Activated T-cell treated with anti-CD3 and anti-CD28 coated beads for 24 hours (primary cell): ENCODE measurements around the gene HBA2.
"Not testable (repeated sequence)": the region's sequence is repeated elsewhere in the genome, so short reads cannot be mapped to it uniquely, and the experiment has no call there.

Experiments
- DNase-seq: peaks from one replicate; pipeline ENCODE4 v3.0.0-alpha.2; 2020; ENCODE audit warnings: low read depth

The HBA2 gene

DNA sequence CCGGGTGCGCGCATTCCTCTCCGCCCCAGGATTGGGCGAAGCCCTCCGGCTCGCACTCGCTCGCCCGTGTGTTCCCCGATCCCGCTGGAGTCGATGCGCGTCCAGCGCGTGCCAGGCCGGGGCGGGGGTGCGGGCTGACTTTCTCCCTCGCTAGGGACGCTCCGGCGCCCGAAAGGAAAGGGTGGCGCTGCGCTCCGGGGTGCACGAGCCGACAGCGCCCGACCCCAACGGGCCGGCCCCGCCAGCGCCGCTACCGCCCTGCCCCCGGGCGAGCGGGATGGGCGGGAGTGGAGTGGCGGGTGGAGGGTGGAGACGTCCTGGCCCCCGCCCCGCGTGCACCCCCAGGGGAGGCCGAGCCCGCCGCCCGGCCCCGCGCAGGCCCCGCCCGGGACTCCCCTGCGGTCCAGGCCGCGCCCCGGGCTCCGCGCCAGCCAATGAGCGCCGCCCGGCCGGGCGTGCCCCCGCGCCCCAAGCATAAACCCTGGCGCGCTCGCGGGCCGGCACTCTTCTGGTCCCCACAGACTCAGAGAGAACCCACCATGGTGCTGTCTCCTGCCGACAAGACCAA, at the start of gene HBA2:
Gene HBA2 (plus strand): TSS at position 503 of the 568 bp plus-strand sequence. CDS start 37 bp downstream, at position 540.
- not testable (repeated sequence) for DNase-seq

DNA sequence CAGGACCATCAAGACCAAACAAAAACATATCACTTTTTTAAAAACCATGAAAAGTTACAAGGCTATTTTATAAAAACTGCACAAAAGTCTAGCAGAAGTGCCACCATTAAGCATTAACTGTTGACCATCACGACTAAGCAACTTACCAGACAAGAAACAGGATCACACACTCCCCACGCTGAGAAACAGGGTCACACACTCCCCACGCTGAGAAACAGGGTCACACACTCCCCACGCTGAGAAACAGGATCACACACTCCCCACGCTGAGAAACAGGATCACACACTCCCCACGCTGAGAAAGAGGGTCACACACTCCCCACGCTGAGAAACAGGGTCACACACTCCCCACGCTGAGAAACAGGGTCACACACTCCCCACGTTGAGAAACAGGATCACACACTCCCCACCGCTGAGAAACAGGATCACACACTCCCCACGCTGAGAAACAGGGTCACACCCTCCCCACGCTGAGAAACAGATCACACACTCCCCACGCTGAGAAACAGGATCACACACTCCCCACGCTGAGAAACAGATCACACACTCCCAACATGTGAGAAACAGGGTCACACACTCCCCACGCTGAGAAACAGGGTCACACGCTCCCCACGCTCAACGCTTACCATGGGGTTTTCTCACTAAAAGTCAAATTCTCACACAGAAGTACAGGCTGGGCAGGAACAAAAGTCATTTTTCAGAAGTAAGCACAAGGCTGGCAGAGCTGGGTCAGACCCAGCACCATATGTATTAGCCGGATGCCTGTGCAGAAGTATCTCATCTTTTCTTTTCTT, 48.9 kb upstream of the HBA2 start:
- DNase-seq: not testable (repeated sequence)

DNA sequence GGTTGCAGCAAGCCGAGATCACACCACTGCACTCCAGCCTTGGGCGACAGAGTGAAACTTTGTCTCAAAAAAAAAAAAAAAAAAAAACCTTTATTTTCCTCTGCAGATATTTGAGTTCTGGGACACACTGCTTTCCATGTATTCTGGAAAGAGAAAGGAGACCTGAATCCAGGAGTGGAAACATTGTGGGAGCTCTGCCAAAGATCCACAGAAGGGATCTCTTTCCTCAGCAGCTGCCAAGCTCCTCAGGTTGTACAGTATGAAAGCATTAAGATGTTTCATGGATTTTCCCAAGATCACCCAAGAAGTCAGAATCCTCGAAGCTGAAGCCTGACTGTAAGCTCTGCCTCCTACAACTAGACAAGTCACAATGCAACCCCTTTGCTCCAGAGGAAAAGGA, 47.7 kb upstream of the HBA2 start:
- DNase-seq: no peak

DNA sequence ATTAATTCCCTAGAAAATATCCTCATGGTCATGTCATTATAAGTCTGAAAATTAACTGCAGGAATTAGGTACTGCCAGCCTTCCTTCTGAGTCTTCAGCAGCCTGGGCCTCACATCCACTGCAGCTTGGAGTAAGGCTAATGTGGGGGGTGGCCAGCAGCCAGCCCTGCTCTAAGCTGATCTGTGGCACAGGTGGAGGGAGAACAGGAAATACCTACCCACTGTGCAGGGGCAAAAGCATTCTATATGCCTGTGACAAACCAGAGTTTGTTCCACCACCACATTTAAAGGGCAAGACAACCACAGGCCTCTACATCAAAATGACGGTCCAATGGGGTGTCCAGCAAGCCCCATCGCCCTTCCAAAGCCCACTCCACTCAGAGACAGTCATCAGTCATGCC, 43.6 kb upstream of the HBA2 start:
- DNase-seq: no peak

DNA sequence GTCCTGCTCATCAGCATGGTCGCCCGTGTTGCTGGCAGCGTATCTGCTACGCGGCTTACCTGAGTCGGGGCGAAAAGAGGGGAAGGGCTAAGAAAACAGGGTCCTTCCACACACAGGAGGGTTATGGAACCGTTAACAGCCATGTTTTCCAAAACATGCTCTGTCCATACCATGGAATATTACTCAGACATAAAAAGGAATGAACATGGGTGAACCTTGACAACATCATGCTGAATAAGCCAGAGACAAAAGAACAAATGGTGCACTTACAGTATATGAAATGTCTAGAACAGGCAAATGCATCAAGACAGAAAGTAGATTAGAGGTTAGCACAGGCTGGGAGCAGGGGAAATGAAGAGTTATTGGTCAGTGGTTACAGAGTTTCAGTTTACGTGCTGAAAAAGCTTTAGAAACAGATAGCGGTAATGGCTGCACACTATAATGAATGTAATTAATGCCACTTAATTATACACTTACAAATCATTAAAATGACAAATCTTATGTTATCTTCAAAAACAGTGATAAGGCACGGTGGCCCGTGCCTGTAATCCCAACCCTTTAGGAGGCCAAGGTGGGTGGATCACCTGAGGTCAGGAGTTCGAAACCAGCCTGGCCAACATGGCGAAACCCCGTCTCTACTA, 42.0 kb upstream of the HBA2 start:
- DNase-seq: no peak

DNA sequence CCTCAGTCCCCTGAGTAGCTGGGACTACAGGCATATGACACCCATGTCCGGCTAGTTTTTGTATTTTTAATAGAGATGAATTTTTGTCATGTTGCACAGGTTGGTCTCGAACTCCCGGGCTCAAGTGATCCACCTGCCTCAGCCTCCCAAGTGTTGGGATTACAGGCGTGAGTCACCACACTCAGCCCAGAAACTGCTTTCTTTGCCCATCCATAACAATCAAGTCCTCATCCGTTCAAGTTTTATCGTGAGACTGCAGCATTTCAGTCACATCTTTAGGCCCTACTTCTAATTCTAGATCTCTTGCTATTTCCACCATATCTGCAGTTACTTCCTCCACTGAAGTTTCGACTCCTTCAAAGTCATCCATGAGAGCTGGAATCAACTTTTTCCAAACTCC, 40.6 kb upstream of the HBA2 start:
- DNase-seq: no peak

DNA sequence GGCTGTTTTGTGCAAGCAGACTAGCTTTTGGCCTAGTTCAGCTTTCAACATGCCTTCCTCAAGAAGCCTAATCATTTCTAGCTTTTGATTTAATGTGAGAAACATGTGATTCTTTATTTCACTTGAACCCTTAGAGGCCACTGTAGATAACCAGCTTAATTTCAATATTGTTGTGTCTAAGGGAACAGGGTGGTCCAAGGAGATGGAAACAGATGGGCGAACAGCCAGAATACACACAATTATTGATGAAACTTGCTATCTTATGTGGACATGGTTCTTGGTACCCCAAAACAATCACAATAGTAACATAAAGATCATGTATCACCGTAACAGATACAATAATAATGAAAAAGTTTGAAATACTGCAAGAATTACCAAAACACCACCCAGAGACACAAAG, 39.0 kb upstream of the HBA2 start:
- DNase-seq: no peak

DNA sequence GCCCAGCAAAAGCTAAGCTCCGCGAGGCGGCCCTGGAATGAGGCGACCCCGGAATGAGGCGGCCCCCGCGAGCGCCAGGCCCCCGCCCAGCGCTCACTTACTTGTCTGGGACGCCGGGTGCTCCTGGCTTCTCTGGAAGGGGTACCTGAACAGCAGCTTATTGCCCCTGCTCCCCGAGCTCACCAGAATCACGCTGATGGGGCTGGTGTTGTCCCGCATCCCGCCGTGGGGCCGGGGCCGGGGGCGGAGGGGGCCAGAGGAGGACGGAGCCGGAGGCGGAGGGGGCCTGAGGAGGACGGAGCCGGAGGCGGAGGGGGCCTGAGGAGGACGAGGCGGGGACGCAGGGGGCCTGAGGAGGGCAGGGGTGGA, 34.6 kb upstream of the HBA2 start:
- peak; percentile 9 for DNase-seq

DNA sequence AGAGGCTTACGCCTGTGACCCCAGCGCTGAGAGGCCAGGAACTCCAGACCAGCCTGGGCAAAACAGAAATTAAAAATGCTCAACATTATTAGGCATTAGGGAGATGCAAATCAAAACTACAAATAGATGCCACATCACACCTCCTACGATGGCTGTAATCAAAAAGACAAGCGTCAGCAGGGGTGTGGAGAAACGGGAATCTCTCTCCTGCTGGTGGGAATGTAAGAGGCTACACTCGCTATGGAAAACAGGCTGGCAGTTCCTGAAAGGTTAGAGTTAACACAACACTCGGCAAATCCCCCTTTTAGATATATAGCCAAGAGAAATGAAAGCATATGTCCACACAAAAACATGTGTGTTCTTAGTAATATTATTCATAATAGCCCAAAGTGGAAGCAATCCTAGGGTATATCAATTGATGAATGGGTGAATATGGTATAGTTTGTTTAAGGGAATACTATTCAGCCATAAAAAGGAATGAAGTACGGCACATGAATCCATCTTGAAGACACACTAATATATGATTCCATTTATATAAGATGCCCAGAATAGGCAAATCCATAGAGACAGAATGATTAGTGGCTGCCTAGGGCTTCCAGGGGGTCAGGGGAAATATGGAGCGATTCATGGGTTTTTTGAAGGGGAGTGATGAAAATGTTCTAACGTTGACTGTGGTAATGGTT, 32.4 kb upstream of the HBA2 start:
- no peak for DNase-seq

DNA sequence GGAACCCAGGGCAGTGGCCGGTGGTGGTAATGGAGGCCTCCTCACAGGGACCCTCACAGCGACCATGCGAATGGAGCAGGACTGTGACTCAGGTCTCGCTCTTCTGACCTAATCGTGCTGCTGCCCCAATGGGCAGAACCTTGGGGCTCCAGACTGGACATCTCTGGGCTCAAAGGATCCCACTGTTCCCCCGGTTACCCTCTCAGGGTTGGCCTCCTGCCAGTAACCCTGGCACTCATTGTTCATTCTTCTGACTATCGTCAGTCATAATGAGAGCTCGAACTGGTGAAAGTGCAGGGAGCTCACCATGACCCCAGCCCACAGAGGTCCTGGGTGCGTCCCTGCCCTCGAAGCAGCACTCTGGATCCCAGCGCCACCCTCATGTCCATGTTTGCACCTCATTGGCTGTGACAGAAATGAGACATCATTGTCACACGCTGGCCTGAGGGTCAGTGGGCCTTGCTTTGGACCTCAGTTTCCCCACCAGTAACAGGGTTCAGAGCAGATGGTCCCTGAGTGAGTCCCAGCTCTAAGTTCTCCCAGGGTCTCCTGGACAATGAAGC, 30.2 kb upstream of the HBA2 start:
- DNase-seq: no peak

DNA sequence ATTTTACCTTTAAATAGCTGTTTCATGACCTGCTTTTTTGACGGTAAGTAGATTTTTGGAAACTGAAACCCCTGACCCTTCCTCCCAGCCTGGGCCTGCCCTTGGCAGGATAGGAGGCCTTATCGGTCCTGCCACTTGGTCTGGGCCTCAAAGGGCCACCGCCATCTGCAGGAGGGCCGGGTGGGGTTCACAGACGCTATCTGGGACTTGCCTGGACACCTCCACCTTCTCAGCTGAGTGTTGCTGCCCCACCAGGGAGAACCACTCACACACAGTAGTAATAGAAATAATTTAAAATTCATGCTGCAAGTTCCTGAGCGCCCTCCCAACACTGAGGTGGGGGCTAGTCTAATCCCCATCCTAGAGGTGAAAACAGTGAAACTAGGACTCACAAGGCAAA, 29.6 kb upstream of the HBA2 start:
- no peak for DNase-seq

DNA sequence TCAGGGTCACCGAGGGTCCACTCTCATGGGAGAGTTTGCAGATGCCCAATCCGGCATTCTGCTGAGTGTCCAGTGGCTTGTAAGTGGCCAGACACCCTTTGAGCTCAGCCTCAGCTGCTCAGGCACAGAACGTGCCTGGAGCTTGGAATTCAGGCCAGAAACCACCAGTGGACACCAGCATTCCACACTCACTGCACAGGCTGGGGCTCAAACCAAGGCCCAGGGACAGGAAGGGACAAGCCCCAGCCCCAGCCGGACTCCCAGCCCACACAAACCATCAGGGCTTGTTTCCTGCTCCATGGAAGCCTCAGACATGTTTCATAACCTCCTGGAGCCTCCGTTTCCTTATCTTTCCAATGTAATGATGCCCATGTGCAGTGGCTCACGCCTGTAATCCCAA, 29.2 kb upstream of the HBA2 start:
- DNase-seq: no peak

DNA sequence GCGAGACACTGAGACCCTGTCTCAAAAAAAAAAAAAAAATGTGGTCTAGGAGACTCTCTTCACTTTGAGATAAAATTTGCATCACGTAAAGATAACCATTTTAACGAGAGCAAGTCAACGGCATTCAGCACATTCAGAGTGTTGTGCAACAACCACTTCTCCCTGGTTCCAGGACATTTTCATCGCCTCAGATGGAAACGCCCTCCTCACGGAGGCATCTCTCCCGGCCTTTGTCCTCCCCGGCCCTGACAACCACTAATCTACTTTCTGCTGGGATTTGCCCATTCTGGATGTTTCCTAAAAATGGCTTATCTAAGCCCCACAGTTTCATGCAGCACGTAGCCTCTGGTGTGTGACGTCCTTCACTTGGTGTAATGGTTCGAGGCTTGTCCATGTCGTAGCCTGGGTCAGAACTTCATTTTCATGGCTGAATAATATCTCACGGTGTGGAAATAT, 27.9 kb upstream of the HBA2 start:
- no peak for DNase-seq

DNA sequence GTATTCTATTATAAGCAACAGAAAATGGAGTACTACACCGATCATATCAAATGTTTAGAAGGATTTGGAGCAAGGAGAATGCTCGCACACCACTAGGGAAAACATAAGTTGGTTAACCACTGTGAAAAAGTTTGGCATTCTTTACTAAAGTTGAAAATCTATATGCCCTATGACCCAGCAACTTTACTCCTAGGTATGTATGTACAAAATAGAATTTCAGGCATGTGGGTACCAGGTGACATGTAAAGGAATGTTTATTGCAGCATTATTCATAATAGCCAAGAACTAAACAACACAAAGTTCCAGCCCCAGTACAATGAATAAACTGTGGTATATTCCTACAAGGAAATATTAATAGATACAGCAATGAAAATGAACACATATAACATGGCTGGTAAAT, 26.0 kb upstream of the HBA2 start:
- no peak for DNase-seq

DNA sequence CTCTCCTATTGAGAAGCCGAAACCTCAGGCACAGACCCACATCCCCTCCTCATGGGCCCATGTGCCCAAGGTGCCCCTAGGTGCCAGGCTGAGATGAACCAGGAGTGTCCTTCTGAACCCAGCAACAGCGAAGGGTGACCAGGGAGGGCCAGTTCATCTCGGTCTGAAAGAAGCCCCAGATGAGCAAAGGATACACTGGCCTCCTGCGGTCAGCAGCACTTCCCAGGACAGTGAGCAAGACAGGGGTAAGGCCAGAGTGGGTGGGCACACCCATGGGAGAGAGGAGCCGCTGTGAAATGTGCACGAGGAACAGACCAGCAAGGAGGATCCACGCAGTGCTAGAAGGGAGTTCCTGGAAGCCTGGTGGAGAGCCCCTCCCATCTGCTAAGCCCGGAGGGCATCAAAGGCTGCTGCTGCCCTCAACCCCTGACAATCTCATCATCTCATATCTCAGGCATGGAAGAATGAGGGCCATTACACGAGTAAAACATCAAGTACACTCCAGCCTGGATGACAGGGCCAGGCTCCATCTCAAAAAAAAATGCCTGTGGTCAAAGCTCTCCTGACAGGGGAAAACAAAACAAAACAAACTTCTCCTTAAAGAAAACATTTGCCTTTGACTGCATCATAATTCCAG, 23.5 kb upstream of the HBA2 start:
- DNase-seq: no peak

DNA sequence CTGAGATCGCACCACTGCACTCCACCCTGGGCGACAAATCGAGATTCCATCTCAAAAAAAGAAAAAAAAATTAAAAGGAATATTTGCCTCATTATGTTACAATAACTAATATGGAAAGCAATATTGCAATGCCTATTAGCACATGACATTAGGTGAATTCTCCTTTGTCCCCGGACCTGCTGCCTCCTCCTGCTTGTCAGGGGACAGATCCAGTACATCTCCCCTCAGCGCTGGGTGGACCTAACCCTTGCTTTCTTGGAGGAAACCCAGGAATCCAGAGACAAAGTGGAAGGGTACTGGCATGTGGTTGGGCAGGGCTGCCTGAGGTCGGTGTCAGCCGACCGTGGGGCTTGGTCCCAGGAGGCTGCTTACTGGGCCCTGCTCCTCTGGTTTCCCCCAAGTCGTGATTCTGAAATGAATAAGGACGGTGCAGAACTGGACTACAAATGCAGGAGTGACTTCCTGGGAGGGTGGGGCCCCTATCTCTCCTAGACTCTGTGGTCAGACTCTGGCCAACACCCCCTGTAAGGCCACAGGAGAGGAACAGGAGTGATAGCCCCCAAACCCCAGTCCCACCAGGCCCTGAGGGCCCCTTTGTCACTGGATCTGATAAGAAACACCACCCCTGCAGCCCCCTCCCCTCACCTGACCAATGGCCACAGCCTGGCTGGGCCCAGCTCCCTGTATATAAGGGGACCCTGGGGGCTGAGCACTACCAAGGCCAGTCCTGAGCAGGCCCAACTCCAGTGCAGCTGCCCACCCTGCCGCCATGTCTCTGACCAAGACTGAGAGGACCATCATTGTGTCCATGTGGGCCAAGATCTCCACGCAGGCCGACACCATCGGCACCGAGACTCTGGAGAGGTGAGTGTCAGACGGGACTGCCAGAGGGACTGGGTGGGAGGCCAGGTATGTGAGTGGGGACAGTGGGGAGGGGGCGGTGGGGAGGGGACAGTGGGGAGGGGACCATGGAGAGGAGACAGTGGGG, 20.2 kb upstream of the HBA2 start, which contains the start of gene HBZ:
Gene HBZ (plus strand): TSS at position 504 of the 988 bp plus-strand sequence. CDS start 266 bp downstream, at position 770.
- no peak for DNase-seq

DNA sequence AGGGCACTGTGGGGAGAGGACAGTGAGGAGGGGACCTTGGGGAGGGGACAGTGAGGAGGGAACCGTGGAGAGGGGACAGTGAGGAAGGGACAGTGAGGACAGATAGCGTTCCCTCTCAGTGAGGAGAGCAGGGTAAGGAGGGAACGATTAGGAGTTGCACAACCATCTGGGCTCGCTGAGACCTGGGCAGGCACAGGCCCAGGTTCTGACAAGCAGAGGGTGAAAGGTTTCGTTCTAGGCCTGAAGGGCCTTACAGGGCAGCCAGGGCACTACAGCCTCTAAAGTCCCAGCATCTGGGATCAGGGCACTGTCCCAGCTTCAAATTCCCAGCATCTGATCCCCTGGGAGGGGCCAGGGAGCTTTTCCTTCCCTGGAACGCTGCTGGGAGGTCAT, 19.6 kb upstream of the HBA2 start:
- not testable (repeated sequence) for DNase-seq

DNA sequence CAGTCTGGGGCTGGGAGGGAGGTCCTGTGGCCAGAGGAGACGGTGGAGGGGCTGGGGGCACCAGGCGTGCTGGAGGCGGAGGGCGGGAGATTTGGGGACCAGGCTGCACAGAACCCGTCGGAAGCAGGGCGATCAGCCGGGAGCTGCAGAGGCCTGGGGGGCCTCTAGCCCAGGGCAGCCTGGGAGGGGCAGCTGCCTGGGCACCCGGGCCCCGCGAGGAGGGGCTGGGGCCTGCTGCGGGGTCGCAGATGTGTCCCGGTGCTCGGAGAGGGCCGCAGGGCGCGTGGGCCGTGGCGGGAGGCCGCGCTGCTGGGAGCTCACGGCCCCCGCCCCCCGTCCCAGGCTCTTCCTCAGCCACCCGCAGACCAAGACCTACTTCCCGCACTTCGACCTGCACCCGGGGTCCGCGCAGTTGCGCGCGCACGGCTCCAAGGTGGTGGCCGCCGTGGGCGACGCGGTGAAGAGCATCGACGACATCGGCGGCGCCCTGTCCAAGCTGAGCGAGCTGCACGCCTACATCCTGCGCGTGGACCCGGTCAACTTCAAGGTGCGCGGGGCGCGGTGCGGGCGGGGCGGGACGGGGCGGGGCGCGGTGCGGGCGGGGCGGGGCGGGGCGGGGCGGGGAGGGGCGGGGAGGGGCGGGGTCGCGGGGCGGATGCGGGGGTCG, 19.0 kb upstream of the HBA2 start:
- not testable (repeated sequence) for DNase-seq

DNA sequence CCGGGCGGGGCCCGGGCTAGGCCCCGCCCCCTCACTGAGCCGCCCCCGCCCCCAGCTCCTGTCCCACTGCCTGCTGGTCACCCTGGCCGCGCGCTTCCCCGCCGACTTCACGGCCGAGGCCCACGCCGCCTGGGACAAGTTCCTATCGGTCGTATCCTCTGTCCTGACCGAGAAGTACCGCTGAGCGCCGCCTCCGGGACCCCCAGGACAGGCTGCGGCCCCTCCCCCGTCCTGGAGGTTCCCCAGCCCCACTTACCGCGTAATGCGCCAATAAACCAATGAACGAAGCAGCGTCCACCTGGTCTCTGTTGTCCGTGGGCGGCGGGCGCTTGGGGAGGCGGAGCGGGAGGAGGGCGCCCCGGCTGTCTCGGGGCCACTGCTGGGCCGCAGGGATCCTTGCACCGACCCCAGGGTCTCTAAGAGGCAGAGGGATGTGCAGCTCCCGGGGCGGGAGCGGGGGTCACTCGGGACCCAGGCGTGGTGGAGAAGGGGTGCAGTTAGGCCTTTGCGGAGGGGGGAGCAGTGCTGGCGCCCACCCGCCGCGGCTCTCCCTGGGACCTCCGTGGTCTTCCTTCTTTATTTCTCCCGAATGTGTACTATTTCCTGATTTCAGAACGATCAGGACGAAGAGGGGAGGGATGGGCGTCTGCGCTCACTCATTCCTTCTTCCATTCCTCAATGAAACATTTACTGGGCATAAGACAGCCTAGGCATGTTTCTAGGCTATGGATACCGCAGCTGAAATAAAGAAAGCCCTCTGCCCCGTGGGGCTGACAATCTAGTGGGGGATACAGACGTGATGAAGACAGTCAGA, 18.3 kb upstream of the HBA2 start:
- DNase-seq: no peak
